GM23338 (cell line): ENCODE results near the gene ROR1. TPM values are rescaled to one million over a fixed set of nuclear protein-coding genes. Genes with fewer than 3 reads are reported as not detected.
A peak's percentile ranks its signal among the peaks of the same experiment; 100 is the strongest.

Experiments used
- ATAC-seq: fragments of 200-7000 bp; cut with Tn5 transposase; 3 replicates; pipeline ENCODE4 v1.9.1; 2020
- DNase-seq: peaks from one replicate; pipeline ENCODE4 v3.0.0-alpha.2; 2015; ENCODE audit warnings: low spot score
- H2AFZ ChIP-seq: fragments of 200-600 bp; sonication (generic); 2 replicates; pipeline ENCODE4 v1.8.0; 2016; ENCODE audit warnings: antibody characterized with exemption, mild to moderate bottlenecking, moderate library complexity
- H3F3A ChIP-seq: fragments of 200-600 bp; sonication (generic); replicated peaks from 2 replicates; pipeline ENCODE4 v1.8.0; 2017; ENCODE audit warnings: antibody characterized with exemption, mixed run types, low read depth
- H3K27ac ChIP-seq: fragments of 200-600 bp; sonication (generic); 2 replicates; pipeline ENCODE4 v1.6.1; 2016; ENCODE audit warnings: low read depth
- H3K27me3 ChIP-seq: fragments of 200-600 bp; sonication (generic); 2 replicates; pipeline ENCODE4 v1.8.0; 2016; ENCODE audit warnings: mild to moderate bottlenecking, mixed run types, moderate library complexity; ENCODE audit not compliant: insufficient read depth
- H3K36me3 ChIP-seq: fragments of 200-600 bp; sonication (generic); 2 replicates; pipeline ENCODE4 v1.8.0; 2016; ENCODE audit warnings: mild to moderate bottlenecking; ENCODE audit not compliant: insufficient read depth
- H3K4me1 ChIP-seq: fragments of 200-600 bp; sonication (generic); 2 replicates; pipeline ENCODE4 v1.8.0; 2016; ENCODE audit warnings: mild to moderate bottlenecking, moderate library complexity; ENCODE audit not compliant: insufficient read depth
- H3K4me2 ChIP-seq: fragments of 200-600 bp; sonication (generic); 2 replicates; pipeline ENCODE4 v1.7.1; 2017; ENCODE audit warnings: mixed run types
- H3K4me3 ChIP-seq: fragments of 200-600 bp; sonication (generic); 2 replicates; pipeline ENCODE4 v1.6.1; 2016; ENCODE audit warnings: mixed run types
- H3K79me2 ChIP-seq: fragments of 200-600 bp; sonication (generic); replicated peaks from 2 replicates; pipeline ENCODE4 v1.8.0; 2017; ENCODE audit warnings: mild to moderate bottlenecking; ENCODE audit not compliant: insufficient read depth
- H3K9me2 ChIP-seq: fragments of 200-600 bp; sonication (generic); 2 replicates; pipeline ENCODE4 v1.8.0; 2017; ENCODE audit not compliant: insufficient read depth
- H4K20me1 ChIP-seq: fragments of 200-600 bp; sonication (generic); replicated peaks from 2 replicates; pipeline ENCODE4 v1.8.0; 2017; ENCODE audit warnings: mild to moderate bottlenecking; ENCODE audit not compliant: insufficient read depth
- H3K27ac Mint-ChIP-seq: 2 replicates; pipeline ENCODE4 v1.8.0; 2020; ENCODE audit warnings: inconsistent platforms, mild to moderate bottlenecking, moderate library complexity, mixed read lengths
- H3K27me3 Mint-ChIP-seq: 3 replicates; pipeline ENCODE4 v1.8.0; 2022; ENCODE audit warnings: low read depth, mild to moderate bottlenecking, moderate library complexity, mixed read lengths, inconsistent platforms; ENCODE audit not compliant: insufficient read depth, poor library complexity
- H3K36me3 Mint-ChIP-seq: 3 replicates; pipeline ENCODE4 v1.8.0; 2021; ENCODE audit warnings: low read depth, mild to moderate bottlenecking, inconsistent platforms, moderate library complexity, mixed read lengths
- H3K4me1 Mint-ChIP-seq: 3 replicates; pipeline ENCODE4 v1.8.0; 2020; ENCODE audit warnings: mild to moderate bottlenecking, inconsistent platforms, mixed read lengths
- H3K4me3 Mint-ChIP-seq: 3 replicates; pipeline ENCODE4 v1.8.0; 2021; ENCODE audit warnings: moderate library complexity, mild to moderate bottlenecking, inconsistent platforms, mixed read lengths
- H3K9me3 Mint-ChIP-seq: 3 replicates; pipeline ENCODE4 v1.8.0; 2020; ENCODE audit warnings: moderate library complexity, mild to moderate bottlenecking, inconsistent platforms, mixed read lengths
- CREB1 ChIP-seq: fragments of 250-450 bp; sonication (Bioruptor Pico); IDR thresholded peaks from 2 replicates; pipeline ENCODE4 v1.5.0; 2020; ENCODE audit warnings: low read depth, mild to moderate bottlenecking, moderate library complexity
- ETS1 ChIP-seq: IDR thresholded peaks from 2 replicates; pipeline ENCODE4 v1.6.1; 2016; ENCODE audit warnings: antibody characterized with exemption
- EZH2 ChIP-seq: fragments of 200-600 bp; sonication (generic); IDR thresholded peaks from one replicate; pipeline ENCODE4 v1.8.0; 2017; ENCODE audit warnings: antibody characterized with exemption, mild to moderate bottlenecking, low read depth; ENCODE audit not compliant: unreplicated experiment
- EZH2phosphoT487 ChIP-seq: fragments of 200-600 bp; sonication (generic); IDR thresholded peaks from one replicate; pipeline ENCODE4 v1.8.1; 2018; ENCODE audit warnings: antibody characterized with exemption; ENCODE audit not compliant: unreplicated experiment
- JUNB ChIP-seq: IDR thresholded peaks from one replicate; pipeline ENCODE4 v1.6.1; 2016; ENCODE audit warnings: antibody characterized with exemption; ENCODE audit not compliant: unreplicated experiment
- NANOG ChIP-seq: IDR thresholded peaks from 2 replicates; pipeline ENCODE4 v1.6.1; 2016; ENCODE audit warnings: antibody characterized with exemption, borderline replicate concordance
- POLR2AphosphoS5 ChIP-seq: IDR thresholded peaks from 2 replicates; pipeline ENCODE4 v1.6.1; 2016; ENCODE audit warnings: antibody characterized with exemption, low read depth
- STAT1 ChIP-seq: IDR thresholded peaks from one replicate; pipeline ENCODE4 v1.6.1; 2016; ENCODE audit warnings: antibody characterized with exemption; ENCODE audit not compliant: unreplicated experiment
- ZNF114 ChIP-seq: fragments of 250-450 bp; sonication (Bioruptor Pico); IDR thresholded peaks from 2 replicates; pipeline ENCODE4 v1.5.0; 2020; ENCODE audit warnings: mild to moderate bottlenecking, moderate library complexity
- ZNF331 ChIP-seq: fragments of 250-450 bp; sonication (Bioruptor Pico); IDR thresholded peaks from 2 replicates; pipeline ENCODE4 v1.5.0; 2020; ENCODE audit warnings: low read depth, mild to moderate bottlenecking, moderate library complexity
- ZNF462 ChIP-seq: fragments of 250-450 bp; sonication (Bioruptor Pico); IDR thresholded peaks from 2 replicates; pipeline ENCODE4 v1.5.0; 2020; ENCODE audit warnings: mild to moderate bottlenecking, moderate library complexity
- polyA plus RNA-seq: library from polyadenylated mRNA; unstranded; fragments of >200 nt; fragmentation: Nextera tagmentation; extraction: Ambion mirVana; gene quantifications from 2 replicates; pipeline ENCODE4 v1.2.1, GENCODE V29; 2016
- total RNA-seq: library from RNA; depleted of rRNA; stranded (reverse); fragments of >200 nt; shearing (Covaris generic); gene quantifications from 2 replicates; pipeline ENCODE4 v1.2.3, GENCODE V29; 2014
- TF ChIP-seq, protein P1 (sequence below), 2 experiments: fragments of 200-600 bp in 1 of 2; sonication (generic) in 1 of 2; conservative IDR thresholded peaks; 2 replicates each; pipeline versions ENCODE4 v1.5.1 to v1.6.1; 2016 to 2017; ENCODE audit warnings: antibody characterized with exemption in 2 of 2, low read depth in 2 of 2, mild to moderate bottlenecking in 2 of 2, moderate library complexity in 1 of 2
- TF ChIP-seq, protein P2 (sequence below): IDR thresholded peaks from one replicate; pipeline ENCODE4 v1.6.1; 2018; ENCODE audit warnings: antibody characterized with exemption; ENCODE audit not compliant: unreplicated experiment

Gene ROR1
- total and polyA plus RNA-seq, 2 experiments from 2014 or later = 59.7 to 96.0 TPM

DNA sequence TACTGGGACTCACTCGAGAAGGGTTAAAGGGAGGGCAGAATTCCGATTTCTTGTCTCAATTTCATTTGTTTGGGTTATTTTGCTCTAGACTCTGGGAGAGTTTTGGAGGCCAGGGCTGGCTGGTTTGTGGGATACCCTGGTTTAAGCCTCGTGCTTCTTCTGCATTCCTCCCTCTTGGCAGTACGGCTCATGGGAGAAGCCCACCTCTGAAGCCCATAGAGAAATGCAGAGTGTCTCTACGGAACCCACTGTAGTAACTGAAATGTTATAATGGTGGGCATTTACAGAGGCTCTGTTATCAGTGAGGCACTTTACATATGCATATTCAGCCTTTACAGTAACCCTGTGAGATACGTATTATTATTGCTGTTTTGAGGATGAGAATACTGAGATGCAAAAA, 43.9 kb downstream of the ROR1 start:
- ATAC-seq = peak; percentile 70
- Histone ChIP-seq H3F3A (peaks cover 5% of the 10 kb centered on the region; the same call in 1 of the 2 replicates), H3K4me1 (peaks cover 61% of the 10 kb centered on the region), H3K4me3 (no peak overlapping the region), H3K9me2 (no peaks in the 10 kb centered on the region; the same call in 1 of the 2 replicates), H3K79me2 (peaks cover 100% of the 10 kb centered on the region), H3K4me2 (peak overlapping the region; percentile 1; the same call in 1 of the 2 replicates), H3K27me3 (no peaks in the 10 kb centered on the region), H3K36me3 (no peaks in the 10 kb centered on the region; the same call in none of the 2 replicates), H3K27ac (peak overlapping the region; percentile 65; the same call in 1 of the 2 replicates), H2AFZ (no peak overlapping the region), H4K20me1 (peaks cover 71% of the 10 kb centered on the region)
- peak overlapping the region; percentile 8; the same call in 1 of the 3 replicates for H3K4me3 Mint-ChIP-seq
- H3K9me3 Mint-ChIP-seq = peaks cover 34% of the 10 kb centered on the region
- DNase-seq = no peak
- H3K27me3 Mint-ChIP-seq = peaks cover 2% of the 10 kb centered on the region
- H3K4me1 Mint-ChIP-seq = peaks cover 57% of the 10 kb centered on the region
- peaks cover 43% of the 10 kb centered on the region for H3K36me3 Mint-ChIP-seq
- peak overlapping the region; percentile 62 for H3K27ac Mint-ChIP-seq
- no peak for TF ChIP-seq NANOG
- TF ChIP-seq ZNF462 (CRISPR knock-in tag) = no peak
- no peak for TF ChIP-seq ZNF331
- TF ChIP-seq EZH2phosphoT487 = no peak
- no peak for TF ChIP-seq CREB1 (CRISPR knock-in tag)
- no peak for TF ChIP-seq JUNB
- TF ChIP-seq, protein P1, sequence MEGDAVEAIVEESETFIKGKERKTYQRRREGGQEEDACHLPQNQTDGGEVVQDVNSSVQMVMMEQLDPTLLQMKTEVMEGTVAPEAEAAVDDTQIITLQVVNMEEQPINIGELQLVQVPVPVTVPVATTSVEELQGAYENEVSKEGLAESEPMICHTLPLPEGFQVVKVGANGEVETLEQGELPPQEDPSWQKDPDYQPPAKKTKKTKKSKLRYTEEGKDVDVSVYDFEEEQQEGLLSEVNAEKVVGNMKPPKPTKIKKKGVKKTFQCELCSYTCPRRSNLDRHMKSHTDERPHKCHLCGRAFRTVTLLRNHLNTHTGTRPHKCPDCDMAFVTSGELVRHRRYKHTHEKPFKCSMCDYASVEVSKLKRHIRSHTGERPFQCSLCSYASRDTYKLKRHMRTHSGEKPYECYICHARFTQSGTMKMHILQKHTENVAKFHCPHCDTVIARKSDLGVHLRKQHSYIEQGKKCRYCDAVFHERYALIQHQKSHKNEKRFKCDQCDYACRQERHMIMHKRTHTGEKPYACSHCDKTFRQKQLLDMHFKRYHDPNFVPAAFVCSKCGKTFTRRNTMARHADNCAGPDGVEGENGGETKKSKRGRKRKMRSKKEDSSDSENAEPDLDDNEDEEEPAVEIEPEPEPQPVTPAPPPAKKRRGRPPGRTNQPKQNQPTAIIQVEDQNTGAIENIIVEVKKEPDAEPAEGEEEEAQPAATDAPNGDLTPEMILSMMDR (conservative IDR thresholded peaks at IDR 0.05; ENCODE audit: low read depth in 2 of 2) = no peak
- TF ChIP-seq POLR2AphosphoS5 = no peak
- TF ChIP-seq, protein P2, sequence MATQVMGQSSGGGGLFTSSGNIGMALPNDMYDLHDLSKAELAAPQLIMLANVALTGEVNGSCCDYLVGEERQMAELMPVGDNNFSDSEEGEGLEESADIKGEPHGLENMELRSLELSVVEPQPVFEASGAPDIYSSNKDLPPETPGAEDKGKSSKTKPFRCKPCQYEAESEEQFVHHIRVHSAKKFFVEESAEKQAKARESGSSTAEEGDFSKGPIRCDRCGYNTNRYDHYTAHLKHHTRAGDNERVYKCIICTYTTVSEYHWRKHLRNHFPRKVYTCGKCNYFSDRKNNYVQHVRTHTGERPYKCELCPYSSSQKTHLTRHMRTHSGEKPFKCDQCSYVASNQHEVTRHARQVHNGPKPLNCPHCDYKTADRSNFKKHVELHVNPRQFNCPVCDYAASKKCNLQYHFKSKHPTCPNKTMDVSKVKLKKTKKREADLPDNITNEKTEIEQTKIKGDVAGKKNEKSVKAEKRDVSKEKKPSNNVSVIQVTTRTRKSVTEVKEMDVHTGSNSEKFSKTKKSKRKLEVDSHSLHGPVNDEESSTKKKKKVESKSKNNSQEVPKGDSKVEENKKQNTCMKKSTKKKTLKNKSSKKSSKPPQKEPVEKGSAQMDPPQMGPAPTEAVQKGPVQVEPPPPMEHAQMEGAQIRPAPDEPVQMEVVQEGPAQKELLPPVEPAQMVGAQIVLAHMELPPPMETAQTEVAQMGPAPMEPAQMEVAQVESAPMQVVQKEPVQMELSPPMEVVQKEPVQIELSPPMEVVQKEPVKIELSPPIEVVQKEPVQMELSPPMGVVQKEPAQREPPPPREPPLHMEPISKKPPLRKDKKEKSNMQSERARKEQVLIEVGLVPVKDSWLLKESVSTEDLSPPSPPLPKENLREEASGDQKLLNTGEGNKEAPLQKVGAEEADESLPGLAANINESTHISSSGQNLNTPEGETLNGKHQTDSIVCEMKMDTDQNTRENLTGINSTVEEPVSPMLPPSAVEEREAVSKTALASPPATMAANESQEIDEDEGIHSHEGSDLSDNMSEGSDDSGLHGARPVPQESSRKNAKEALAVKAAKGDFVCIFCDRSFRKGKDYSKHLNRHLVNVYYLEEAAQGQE = no peak
- no peak for TF ChIP-seq EZH2
- TF ChIP-seq ETS1 = no peak
- no peak for TF ChIP-seq ZNF114 (CRISPR knock-in tag)
- TF ChIP-seq STAT1 = no peak
